Endothelial cell of umbilical vein (primary cell): Measurements from ENCODE around the gene MYO6. TPM values are rescaled to one million over a fixed set of nuclear protein-coding genes. Genes with fewer than 3 reads are reported as not detected.

Experiments used
- BruUV-seq: library from RNA; stranded (reverse); fragments of 400-500 nt; replicated peaks from 2 replicates; lab custom pipeline; 2021; lab: Mats Ljungman, UMichigan
- CTCF ChIA-PET: fragments of 300-600, 350-600 bp; sonication (Branson Sonifier 250); formaldehyde crosslinking; loops from one replicate; lab custom pipeline; 2021; ENCODE audit warnings: antibody characterized with exemption, inconsistent platforms; lab: Charles Lee
- POLR2A ChIA-PET: fragments of 300-600, 350-600 bp; sonication (Branson Sonifier 250); formaldehyde crosslinking; loops from one replicate; lab custom pipeline; 2021; ENCODE audit warnings: antibody characterized with exemption, inconsistent platforms; lab: Charles Lee
- DNase-seq: peaks from one replicate; pipeline ENCODE4 v3.0.0-alpha.2; 2011; ENCODE audit warnings: low read depth, low spot score
- FAIRE-seq: peaks from 2 replicates; lab custom pipeline; 2011; peaks lifted over from hg19 to GRCh38; lab: Jason Lieb, UNC
- H2AFZ ChIP-seq: 2 replicates; pipeline ENCODE4 v1.6.0; 2012; ENCODE audit warnings: low read depth, low read length, control low read depth, inconsistent platforms
- H3K27ac ChIP-seq: 2 replicates; pipeline ENCODE4 v1.5.1; 2011; ENCODE audit warnings: low read depth, mild to moderate bottlenecking, control low read depth, low read length, moderate library complexity; ENCODE audit not compliant: insufficient read depth
- H3K27me3 ChIP-seq, 2 experiments: 2 replicates each; pipeline versions ENCODE4 v1.6.0 to v1.6.1; 2011; ENCODE audit warnings: low read length in 2 of 2, mixed read lengths in 1 of 2; ENCODE audit not compliant: control insufficient read depth in 2 of 2, insufficient read depth in 2 of 2
- H3K36me3 ChIP-seq, 2 experiments: 2 replicates in 1 of 2; 3 replicates in 1 of 2; pipeline ENCODE4 v1.5.1; 2011; ENCODE audit warnings: low read length in 2 of 2, mild to moderate bottlenecking in 1 of 2, moderate library complexity in 1 of 2; ENCODE audit not compliant: control insufficient read depth in 2 of 2, insufficient read depth in 2 of 2; ENCODE audit errors: extremely low read depth in 1 of 2
- H3K4me1 ChIP-seq: 3 replicates; pipeline ENCODE4 v1.5.1; 2011; ENCODE audit warnings: mild to moderate bottlenecking, low read length; ENCODE audit not compliant: control insufficient read depth, insufficient read depth; ENCODE audit errors: extremely low read depth
- H3K4me2 ChIP-seq: 2 replicates; pipeline ENCODE4 v1.6.1; 2011; ENCODE audit warnings: low read length, control low read depth, mixed read lengths; ENCODE audit not compliant: insufficient read depth
- H3K4me3 ChIP-seq, 3 experiments: fragments of 200-600 bp in 1 of 3; sonication (generic), shearing (Covaris generic) in 1 of 3; replicated peaks in 1 of 3; 2 replicates each; pipeline ENCODE4 v1.5.1; 2011 to 2016; ENCODE audit warnings: control low read depth in 3 of 3, low read length in 3 of 3, mild to moderate bottlenecking in 2 of 3, inconsistent platforms in 1 of 3, low read depth in 1 of 3, moderate library complexity in 1 of 3; ENCODE audit not compliant: insufficient read depth in 1 of 3
- H3K79me2 ChIP-seq: 2 replicates; pipeline ENCODE4 v1.6.0; 2012; ENCODE audit warnings: low read length, inconsistent platforms; ENCODE audit not compliant: control insufficient read depth, insufficient read depth
- H3K9ac ChIP-seq: replicated peaks from 2 replicates; pipeline ENCODE3; 2011; ENCODE audit warnings: low read length, control low read depth; ENCODE audit not compliant: insufficient read depth; ENCODE audit errors: extremely low read depth
- H3K9me1 ChIP-seq: replicated peaks from 3 replicates; pipeline ENCODE4 v1.6.0; 2011; ENCODE audit warnings: mild to moderate bottlenecking, low read length; ENCODE audit not compliant: control insufficient read depth, insufficient read depth; ENCODE audit errors: extremely low read depth
- H3K9me3 ChIP-seq: replicated peaks from 2 replicates; pipeline ENCODE4 v1.5.1; 2012; ENCODE audit warnings: low read length, inconsistent platforms; ENCODE audit not compliant: control insufficient read depth, insufficient read depth
- H4K20me1 ChIP-seq: replicated peaks from 2 replicates; pipeline ENCODE3; 2011; ENCODE audit warnings: mild to moderate bottlenecking, low read length; ENCODE audit not compliant: control insufficient read depth, insufficient read depth; ENCODE audit errors: extremely low read depth
- CTCF ChIP-seq, 2 donors: IDR thresholded peaks; 1 replicate in 1 of 2; 2 replicates in 1 of 2; pipeline ENCODE4 v1.5.1; 2011; ENCODE audit warnings: low read length in 2 of 2, mild to moderate bottlenecking in 2 of 2, moderate library complexity in 2 of 2, control low read depth in 1 of 2, inconsistent platforms in 1 of 2, low read depth in 1 of 2; ENCODE audit not compliant: insufficient read depth in 1 of 2; ENCODE audit errors: extremely low read depth in 1 of 2
- EZH2 ChIP-seq: IDR thresholded peaks from 2 replicates; pipeline ENCODE4 v1.6.1; 2012; ENCODE audit warnings: borderline replicate concordance, low read depth, mild to moderate bottlenecking, moderate library complexity, low read length, inconsistent platforms; ENCODE audit not compliant: severe bottlenecking
- FOS ChIP-seq: IDR thresholded peaks from 2 replicates; pipeline ENCODE4 v1.6.1; 2011; ENCODE audit warnings: mild to moderate bottlenecking, low read length, moderate library complexity, borderline replicate concordance; ENCODE audit not compliant: insufficient read depth
- GATA2 ChIP-seq: IDR thresholded peaks from 2 replicates; pipeline ENCODE4 v1.7.0; 2011; ENCODE audit warnings: low read depth, mild to moderate bottlenecking, moderate library complexity, mixed read lengths, low read length; ENCODE audit not compliant: insufficient read length, insufficient read depth
- JUN ChIP-seq: IDR thresholded peaks from 2 replicates; pipeline ENCODE4 v1.6.1; 2011; ENCODE audit warnings: borderline replicate concordance, low read depth; ENCODE audit not compliant: insufficient read length, insufficient read depth
- MAX ChIP-seq: IDR thresholded peaks from 2 replicates; pipeline ENCODE4 v1.6.1; 2011; ENCODE audit not compliant: insufficient read depth, insufficient read length
- MYC ChIP-seq: IDR thresholded peaks from one replicate; pipeline ENCODE4 v1.6.1; 2011; ENCODE audit warnings: mild to moderate bottlenecking, low read depth, low read length
- POLR2A ChIP-seq: IDR thresholded peaks from 2 replicates; pipeline ENCODE4 v1.6.1; 2012; ENCODE audit warnings: low read depth, mild to moderate bottlenecking, control low read depth, low read length
- POLR2AphosphoS5 ChIP-seq: IDR thresholded peaks from 2 replicates; pipeline ENCODE4 v1.6.1; 2012; ENCODE audit warnings: low read depth, mild to moderate bottlenecking, control low read depth, low read length, moderate library complexity; ENCODE audit not compliant: insufficient read depth
- dilution Hi-C: fragments of 300-500 bp; cut with MboI; formaldehyde crosslinking; loops from one replicate; pipeline ENCODE4 v1.15.0; 2019; ENCODE audit warnings: low sequenced_read_pairs; ENCODE audit not compliant: extremely low pct_ligation_motif_present
- intact Hi-C: fragments of 100-400 bp; cut with micrococcal nuclease; formaldehyde crosslinking; loops from one replicate; pipeline ENCODE4 v1.10.0; 2022
- polyA plus RNA-seq, 4 experiments: library from polyadenylated mRNA; depleted of rRNA in 3 of 4; stranded (reverse) in 3 of 4; unstranded in 1 of 4; fragments of >200 nt; gene quantifications; 2 replicates each; pipeline versions ENCODE4 v1.2.1 to v1.2.3, GENCODE V29; 2011 to 2012; ENCODE audit warnings: missing spikeins in 1 of 4
- total RNA-seq: library from RNA; stranded (reverse); gene quantifications from 2 replicates; pipeline ENCODE4 v1.2.3, GENCODE V29; 2021

Gene MYO6
- total and polyA plus RNA-seq, 2 donors (not counting 3 experiments of a cell fraction or from before 2014, with no cell fraction given), result 15.5 to 68.0 TPM

GRCh38 chr6:75952128-75952527 is 203.1 kb downstream of the MYO6 start:
- no peak overlapping the region for H3K4me2 ChIP-seq
- H3K9me3 ChIP-seq, result no peaks in the 10 kb centered on the region
- CTCF ChIA-PET, result no interaction called here
- no peaks in the 10 kb centered on the region for H3K79me2 ChIP-seq
- POLR2A ChIA-PET, result no interaction called here
- H3K4me1 ChIP-seq, result no peaks in the 10 kb centered on the region
- peaks cover 0 to 5% of the 10 kb centered on the region in 2 experiments for H3K27me3 ChIP-seq
- no peak overlapping the region for H3K9ac ChIP-seq
- DNase-seq (no peak), FAIRE-seq (no peak)
- H2AFZ ChIP-seq, result no peak overlapping the region
- no peak overlapping the region for H3K27ac ChIP-seq
- no TSS peak for BruUV-seq
- intact Hi-C loops (no loop called here), dilution Hi-C loops (no loop called here)
- H3K9me1 ChIP-seq, result no peaks in the 10 kb centered on the region
- H3K36me3 ChIP-seq, result no peaks in the 10 kb centered on the region
- TF ChIP-seq FOS (no peak), MYC (no peak), EZH2 (no peak), MAX (no peak), GATA2 (no peak)
- H3K4me3 ChIP-seq, result no peak overlapping the region
- H4K20me1 ChIP-seq, result no peaks in the 10 kb centered on the region

GRCh38 chr6:75963569-75963968 is 214.5 kb downstream of the MYO6 start:
- no peaks in the 10 kb centered on the region for H3K9me3 ChIP-seq
- ChIA-PET POLR2A (no interaction called here), CTCF (interaction anchor here (1.6 kb wide), 1 partner anchor 28 kb away, joined by 5 read pairs; no protein-coding TSS in a partner anchor)
- DNase-seq, result no peak
- intact Hi-C loops, result no loop called here
- no peaks in the 10 kb centered on the region for H3K79me2 ChIP-seq
- no peaks in the 10 kb centered on the region for H4K20me1 ChIP-seq
- H3K36me3 ChIP-seq, result no peaks in the 10 kb centered on the region
- FAIRE-seq, result no peak
- H3K4me1 ChIP-seq, result no peaks in the 10 kb centered on the region
- BruUV-seq, result no TSS peak
- H3K27me3 ChIP-seq, result no peaks in the 10 kb centered on the region
- dilution Hi-C loops, result no loop called here
- H3K9me1 ChIP-seq, result no peaks in the 10 kb centered on the region
- no peak overlapping the region for H3K4me3 ChIP-seq
- no peak overlapping the region for H3K4me2 ChIP-seq
- no peak for TF ChIP-seq GATA2
- TF ChIP-seq CTCF (IDR thresholded peaks at IDR 0.05; ENCODE audit: extremely low read depth in 1 of 2, insufficient read depth in 1 of 2, low read depth in 1 of 2, low read length in 2 of 2), result no peak
- no peak for TF ChIP-seq JUN
- TF ChIP-seq POLR2AphosphoS5, result no peak
- no peak for TF ChIP-seq EZH2
- no peak for TF ChIP-seq MYC
- no peak for TF ChIP-seq MAX
- no peak for TF ChIP-seq FOS
- TF ChIP-seq POLR2A, result no peak
- no peak overlapping the region for H3K27ac ChIP-seq
- H2AFZ ChIP-seq, result no peak overlapping the region
- no peak overlapping the region for H3K9ac ChIP-seq
